AML-193 (cell line): Measurements from ENCODE around the gene ATOX1.
"Not testable (repeated sequence)": the region's sequence is repeated elsewhere in the genome, so short reads cannot be mapped to it uniquely, and the experiment has no call there.

Experiments
- DNase-seq, 2 experiments: peaks; one replicate each; lab custom pipeline; 2025; lab: John Stamatoyannopoulos, UW

Gene ATOX1

DNA sequence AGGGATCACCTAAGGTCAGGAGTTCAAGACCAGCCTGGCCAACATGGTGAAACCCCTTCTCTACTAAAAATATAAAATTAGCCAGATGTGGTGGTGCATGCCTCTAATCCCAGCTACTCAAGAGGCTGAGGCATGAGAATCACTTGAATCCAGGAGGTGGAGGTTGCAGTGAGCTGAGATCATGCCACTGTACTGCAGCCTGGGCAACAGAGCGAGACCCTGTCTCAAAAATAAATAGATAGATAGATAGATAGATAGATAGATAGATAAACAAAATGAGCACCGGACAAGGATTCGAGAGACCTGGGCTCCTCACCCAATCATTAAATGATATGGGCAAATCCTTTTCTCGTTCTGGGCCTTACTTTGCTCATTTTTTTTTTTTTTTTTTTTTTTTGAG, 60.4 kb downstream of the ATOX1 start:
- not testable (repeated sequence) for DNase-seq

DNA sequence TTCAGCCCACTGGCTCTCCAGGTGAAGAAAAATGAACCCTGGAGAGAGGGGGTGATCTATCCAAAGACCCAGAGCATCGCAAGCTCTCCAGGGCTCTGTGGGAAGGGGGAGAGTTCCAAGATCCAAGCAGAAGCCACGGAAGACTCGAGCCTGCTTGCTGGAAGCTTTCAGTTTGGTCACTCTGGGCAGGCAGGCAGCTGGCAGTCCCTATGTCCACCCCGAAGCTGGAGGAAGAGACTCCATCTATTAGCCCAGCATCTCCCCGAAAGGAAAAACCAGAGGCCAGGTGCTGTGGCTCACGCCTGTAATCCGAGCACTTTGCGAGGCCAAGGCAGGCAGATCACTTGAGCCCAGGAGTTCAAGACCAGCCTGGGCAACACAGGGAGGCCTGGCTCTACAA, 61.0 kb downstream of the ATOX1 start:
- no peak for DNase-seq

DNA sequence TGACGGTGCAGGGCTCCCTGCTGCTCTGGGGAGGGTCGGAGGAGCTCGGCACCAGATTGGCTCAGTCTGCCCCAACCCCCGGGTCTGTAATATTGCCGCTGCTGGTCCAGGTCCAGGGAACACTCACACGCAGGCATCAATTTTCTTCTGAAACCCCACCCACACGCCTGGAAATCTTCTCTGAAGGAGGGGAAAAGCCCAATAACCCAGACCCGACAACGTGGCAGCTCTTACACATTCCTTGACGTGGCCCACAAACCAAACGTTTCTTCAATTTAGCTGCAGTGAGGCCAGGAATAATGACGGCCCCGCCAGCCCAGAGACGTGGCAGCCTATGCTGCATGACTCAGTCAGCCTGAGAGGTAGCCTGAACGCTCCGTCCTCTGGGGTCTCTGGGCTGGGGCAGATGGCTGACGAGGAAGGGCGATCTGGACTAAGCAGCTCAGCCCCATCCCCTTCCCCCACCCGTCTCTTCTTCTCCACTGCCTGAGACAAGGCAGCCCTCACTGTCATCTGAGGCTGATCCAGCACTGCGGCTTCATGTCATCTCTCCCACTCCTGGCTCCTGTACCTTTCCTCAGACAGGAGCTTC, 61.9 kb downstream of the ATOX1 start:
- no peak for DNase-seq

DNA sequence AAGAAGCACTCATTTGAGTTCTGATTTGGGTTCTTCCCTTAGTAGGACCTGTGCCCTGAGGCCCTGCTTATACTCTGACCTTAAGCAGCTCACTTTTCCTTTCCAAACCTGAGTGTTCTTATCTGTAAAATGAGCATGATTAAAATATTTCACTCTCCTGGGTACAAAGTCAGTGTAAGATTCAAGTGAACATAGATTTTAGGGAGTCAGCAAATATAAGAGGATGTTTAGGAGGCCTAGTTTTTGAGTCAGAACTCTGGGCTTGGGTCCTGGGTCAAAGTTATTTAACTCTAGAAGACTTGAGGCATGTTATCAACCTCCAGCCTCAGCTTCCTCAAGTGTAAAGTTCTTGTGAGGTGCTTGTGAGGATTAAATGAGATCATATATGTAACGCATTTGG, 63.0 kb downstream of the ATOX1 start:
- DNase-seq = no peak

DNA sequence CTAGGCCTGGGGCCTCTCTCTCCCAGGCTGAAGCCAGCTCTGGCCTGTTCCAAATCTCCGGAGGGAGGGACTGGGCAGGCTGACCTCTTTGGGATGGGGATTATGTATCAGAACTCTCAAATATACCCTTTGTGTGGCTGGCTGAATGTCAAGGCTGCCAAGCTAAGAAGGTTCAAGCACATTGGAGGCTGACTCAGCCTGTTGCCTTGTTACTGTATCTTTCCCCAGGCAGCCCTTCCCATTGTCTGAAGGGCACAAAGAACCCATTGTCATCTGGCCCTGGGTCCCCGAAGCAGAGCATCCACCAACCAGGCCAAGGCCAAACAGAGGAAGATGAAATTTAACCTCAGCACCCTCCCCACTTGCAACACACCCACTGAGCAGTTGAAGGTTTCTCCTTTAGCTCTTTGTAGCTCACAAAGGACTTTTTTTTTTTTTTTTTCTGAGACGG, 64.4 kb downstream of the ATOX1 start:
- DNase-seq = no peak
